NCI-H748 (cell line): ENCODE measurements around the gene CEL.
"Not testable (repeated sequence)": the region's sequence is repeated elsewhere in the genome, so short reads cannot be mapped to it uniquely, and the experiment has no call there.

Experiments
- DNase-seq: peaks from one replicate; lab custom pipeline; 2025; ENCODE audit not compliant: unreplicated experiment; lab: John Stamatoyannopoulos, UW

CEL gene

GRCh38 chr9:133061764-133062145 lies at the start of gene CEL:
TSS of gene CEL (plus strand) at chr9:133061981. CDS start at chr9:133062003, 22 bp downstream.
- not testable (repeated sequence) for DNase-seq

GRCh38 chr9:133014696-133015095 lies 47.1 kb upstream of the CEL start:
- no peak for DNase-seq

GRCh38 chr9:133023117-133023890 lies 38.5 kb upstream of the CEL start:
- peak; percentile 38 for DNase-seq

- no peak for DNase-seq
Observed at GRCh38 chr9:133026426-133026825, 35.4 kb upstream of the CEL start.

GRCh38 chr9:133027134-133027533 lies 34.6 kb upstream of the CEL start:
- no peak for DNase-seq

- DNase-seq = no peak
Observed at GRCh38 chr9:133028221-133028620, 33.6 kb upstream of the CEL start.

GRCh38 chr9:133029994-133030316 lies 31.8 kb upstream of the CEL start:
- no peak for DNase-seq

- peak; percentile 99 for DNase-seq
Observed at GRCh38 chr9:133030317-133031129, 31.3 kb upstream of the CEL start, which contains the start of gene GTF3C5. TSS of gene GTF3C5 (plus strand) at chr9:133030997. CDS start at chr9:133031012, 15 bp downstream.

- DNase-seq = no peak
Observed at GRCh38 chr9:133031130-133031422, 30.7 kb upstream of the CEL start.

GRCh38 chr9:133031496-133031911 lies 30.3 kb upstream of the CEL start:
- no peak for DNase-seq

GRCh38 chr9:133032171-133032570 lies 29.6 kb upstream of the CEL start:
- no peak for DNase-seq

- DNase-seq = no peak
Observed at GRCh38 chr9:133035669-133036068, 26.1 kb upstream of the CEL start.

- no peak for DNase-seq
Observed at GRCh38 chr9:133037775-133038515, 23.8 kb upstream of the CEL start.

- DNase-seq = peak; percentile 46
Observed at GRCh38 chr9:133040892-133041479, 20.8 kb upstream of the CEL start.

GRCh38 chr9:133041958-133042357 lies 19.8 kb upstream of the CEL start:
- DNase-seq = no peak

GRCh38 chr9:133042676-133043075 lies 19.1 kb upstream of the CEL start:
- DNase-seq = no peak

GRCh38 chr9:133043449-133044035 lies 18.2 kb upstream of the CEL start:
- DNase-seq = no peak

- no peak for DNase-seq
Observed at GRCh38 chr9:133044125-133044524, 17.7 kb upstream of the CEL start.

- DNase-seq = no peak
Observed at GRCh38 chr9:133044661-133045060, 17.1 kb upstream of the CEL start.

GRCh38 chr9:133045132-133045531 lies 16.6 kb upstream of the CEL start:
- DNase-seq = no peak
